Coronary artery (tissue), 2 donors: ENCODE data around the gene PHB1.

Source experiments
- DNase-seq: peaks from one replicate; pipeline ENCODE4 v3.0.0-alpha.2; 2017; ENCODE audit warnings: low spot score
- H3K27ac ChIP-seq, 2 donors: fragments of 200-600 bp; sonication (generic); one replicate each; pipeline ENCODE4 v1.5.1; 2016 to 2019
- H3K4me3 ChIP-seq: fragments of 200-600 bp; sonication (generic); 2 replicates; pipeline ENCODE4 v1.5.1; 2016; ENCODE audit warnings: mild to moderate bottlenecking, moderate library complexity
- TF ChIP-seq, protein P1 (sequence below): fragments of 200-600 bp; sonication (generic); IDR thresholded peaks from one replicate; pipeline ENCODE4 v1.5.1; 2019; ENCODE audit warnings: antibody characterized with exemption

The PHB1 gene

DNA sequence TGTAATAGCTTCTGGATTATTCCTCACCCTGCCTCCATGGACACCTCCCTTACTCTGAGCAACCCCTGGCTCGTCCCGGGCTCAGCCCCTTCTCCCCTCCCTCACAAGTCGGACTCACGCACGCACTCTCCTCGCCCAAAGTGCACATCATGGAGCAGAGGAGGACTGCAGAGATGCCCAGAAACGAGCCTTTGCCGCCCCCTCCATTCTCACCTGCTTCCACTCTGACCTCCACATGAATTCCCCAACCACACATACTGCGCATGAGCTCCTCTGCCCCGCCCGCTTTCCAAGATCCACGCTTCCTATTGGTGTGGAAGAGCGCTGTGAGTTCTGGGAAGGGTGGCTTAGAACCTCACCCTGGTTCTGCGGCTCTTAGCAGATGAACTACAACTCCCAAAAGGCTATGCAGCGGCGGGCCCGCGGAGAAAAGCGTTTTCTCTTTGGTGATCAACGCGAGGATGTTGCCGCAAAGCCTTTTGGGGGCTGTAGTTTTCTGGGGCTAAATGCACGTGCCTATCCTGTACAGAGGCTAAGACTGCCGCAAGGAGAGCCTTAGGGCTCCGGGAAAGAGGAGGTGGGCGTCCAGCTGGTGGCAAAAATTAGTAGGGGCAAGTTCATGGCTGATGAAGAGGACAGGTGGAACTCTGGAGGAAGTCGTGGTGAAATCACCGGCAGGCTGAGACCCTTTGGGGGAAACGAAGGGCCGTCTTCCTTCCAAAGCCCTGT is at the start of gene PHB1:
Gene PHB1, minus strand, starts transcription at position 261 of the 729 bp plus-strand sequence. CDS start 1,618 bp downstream, outside the sequence.
- TF ChIP-seq, protein P1, sequence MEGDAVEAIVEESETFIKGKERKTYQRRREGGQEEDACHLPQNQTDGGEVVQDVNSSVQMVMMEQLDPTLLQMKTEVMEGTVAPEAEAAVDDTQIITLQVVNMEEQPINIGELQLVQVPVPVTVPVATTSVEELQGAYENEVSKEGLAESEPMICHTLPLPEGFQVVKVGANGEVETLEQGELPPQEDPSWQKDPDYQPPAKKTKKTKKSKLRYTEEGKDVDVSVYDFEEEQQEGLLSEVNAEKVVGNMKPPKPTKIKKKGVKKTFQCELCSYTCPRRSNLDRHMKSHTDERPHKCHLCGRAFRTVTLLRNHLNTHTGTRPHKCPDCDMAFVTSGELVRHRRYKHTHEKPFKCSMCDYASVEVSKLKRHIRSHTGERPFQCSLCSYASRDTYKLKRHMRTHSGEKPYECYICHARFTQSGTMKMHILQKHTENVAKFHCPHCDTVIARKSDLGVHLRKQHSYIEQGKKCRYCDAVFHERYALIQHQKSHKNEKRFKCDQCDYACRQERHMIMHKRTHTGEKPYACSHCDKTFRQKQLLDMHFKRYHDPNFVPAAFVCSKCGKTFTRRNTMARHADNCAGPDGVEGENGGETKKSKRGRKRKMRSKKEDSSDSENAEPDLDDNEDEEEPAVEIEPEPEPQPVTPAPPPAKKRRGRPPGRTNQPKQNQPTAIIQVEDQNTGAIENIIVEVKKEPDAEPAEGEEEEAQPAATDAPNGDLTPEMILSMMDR = no peak
- peak within 1 kb of the TSS in 1 of 2 donors; percentile 36 for H3K27ac ChIP-seq
- H3K4me3 ChIP-seq = peak within 1 kb of the TSS; percentile 82
- peak; percentile 97 for DNase-seq

DNA sequence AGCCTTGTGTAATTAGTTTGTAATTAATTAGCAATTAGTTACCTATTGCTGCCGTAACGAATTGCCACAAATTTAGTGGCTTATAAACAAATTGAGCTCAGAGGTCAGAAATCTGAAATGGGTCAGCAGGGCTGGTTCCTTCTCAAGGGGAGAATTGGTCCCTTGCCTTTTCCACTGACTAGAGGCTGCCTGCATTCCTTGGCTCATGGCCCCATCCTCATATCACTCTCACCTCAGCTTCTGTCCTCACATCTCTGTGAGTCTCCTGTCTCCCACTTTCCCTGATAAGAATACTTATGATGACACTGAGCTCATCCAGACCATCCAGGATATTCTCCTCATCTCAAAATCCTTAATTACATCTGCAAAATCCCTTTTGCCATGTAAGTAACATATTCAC is 49.4 kb upstream of the PHB1 start:
- Histone ChIP-seq H3K4me3 (no peak overlapping the region), H3K27ac (no peak overlapping the region)
- DNase-seq = no peak
- TF ChIP-seq, protein P1 = no peak

DNA sequence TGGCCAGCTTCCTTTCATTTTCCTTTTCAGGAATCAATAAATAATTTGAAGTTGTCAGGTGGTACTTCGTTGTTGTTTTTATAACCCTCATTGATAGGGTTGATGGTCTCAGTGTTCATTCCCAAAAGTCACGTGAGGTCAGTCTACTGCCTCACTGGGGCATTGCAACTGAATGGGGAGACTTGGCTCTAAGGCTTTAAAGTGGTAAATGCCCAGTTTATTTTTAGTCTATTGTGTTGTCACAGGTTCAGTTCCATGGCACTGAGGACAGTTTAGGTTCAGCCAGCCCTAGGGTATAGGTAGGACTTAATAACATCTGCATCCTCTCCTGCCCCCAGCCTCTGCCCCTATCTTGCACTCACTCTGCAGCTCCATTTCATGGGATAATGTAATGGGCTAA is 46.9 kb upstream of the PHB1 start:
- DNase-seq = no peak
- H3K27ac ChIP-seq = no peak overlapping the region
- TF ChIP-seq, protein P1 = no peak
- no peak overlapping the region for H3K4me3 ChIP-seq

DNA sequence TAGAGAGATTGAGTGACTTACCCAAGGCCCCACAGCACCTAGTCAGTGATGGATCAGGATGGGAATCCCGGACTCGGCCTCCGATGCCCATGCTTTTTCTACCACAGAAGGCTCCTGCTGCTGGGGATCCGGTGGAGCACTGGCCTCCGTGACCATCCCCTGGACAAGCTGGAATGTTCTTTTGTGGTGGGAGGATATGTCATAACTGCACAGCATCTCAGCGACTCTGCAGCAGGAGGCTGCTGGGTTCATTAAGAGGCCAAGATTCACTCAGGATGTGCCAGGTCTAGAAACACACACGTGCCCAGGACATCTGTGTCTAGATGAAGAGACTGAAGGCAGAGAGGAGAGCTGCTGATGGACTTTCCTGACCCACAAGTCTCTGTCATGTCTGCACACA is 45.7 kb upstream of the PHB1 start:
- no peak for DNase-seq
- TF ChIP-seq, protein P1 = no peak
- Histone ChIP-seq H3K27ac (no peak overlapping the region), H3K4me3 (no peak overlapping the region)

DNA sequence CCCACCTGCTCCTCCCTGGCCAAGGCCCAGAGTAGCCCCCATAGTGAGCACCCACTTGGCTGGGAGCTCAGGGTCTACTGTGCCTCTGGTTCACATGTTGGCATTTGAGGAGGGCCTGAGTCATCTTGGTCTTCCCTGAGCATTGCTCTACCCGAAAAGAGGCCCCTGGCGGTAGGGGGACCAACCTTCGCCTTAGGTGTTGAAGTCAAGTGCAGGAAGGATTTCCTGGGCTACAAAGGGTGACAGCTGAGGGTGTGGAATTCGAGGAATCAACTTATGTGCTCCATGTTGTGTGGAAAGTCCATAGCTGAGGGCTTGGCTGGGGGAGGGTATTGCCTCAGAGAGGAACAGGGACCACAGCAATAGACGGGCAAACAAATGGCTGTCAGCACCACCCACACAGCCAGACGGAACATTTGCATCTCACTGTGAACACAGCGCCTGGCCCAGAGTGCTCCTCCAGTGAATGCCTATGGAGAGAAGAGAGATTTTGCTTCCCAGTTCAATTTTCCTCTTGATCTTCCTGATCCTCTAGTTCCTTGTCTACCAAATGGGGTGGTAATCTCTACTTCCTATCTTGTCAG is 44.8 kb upstream of the PHB1 start:
- Histone ChIP-seq H3K27ac (no peak overlapping the region), H3K4me3 (no peak overlapping the region)
- no peak for DNase-seq
- TF ChIP-seq, protein P1 = no peak

DNA sequence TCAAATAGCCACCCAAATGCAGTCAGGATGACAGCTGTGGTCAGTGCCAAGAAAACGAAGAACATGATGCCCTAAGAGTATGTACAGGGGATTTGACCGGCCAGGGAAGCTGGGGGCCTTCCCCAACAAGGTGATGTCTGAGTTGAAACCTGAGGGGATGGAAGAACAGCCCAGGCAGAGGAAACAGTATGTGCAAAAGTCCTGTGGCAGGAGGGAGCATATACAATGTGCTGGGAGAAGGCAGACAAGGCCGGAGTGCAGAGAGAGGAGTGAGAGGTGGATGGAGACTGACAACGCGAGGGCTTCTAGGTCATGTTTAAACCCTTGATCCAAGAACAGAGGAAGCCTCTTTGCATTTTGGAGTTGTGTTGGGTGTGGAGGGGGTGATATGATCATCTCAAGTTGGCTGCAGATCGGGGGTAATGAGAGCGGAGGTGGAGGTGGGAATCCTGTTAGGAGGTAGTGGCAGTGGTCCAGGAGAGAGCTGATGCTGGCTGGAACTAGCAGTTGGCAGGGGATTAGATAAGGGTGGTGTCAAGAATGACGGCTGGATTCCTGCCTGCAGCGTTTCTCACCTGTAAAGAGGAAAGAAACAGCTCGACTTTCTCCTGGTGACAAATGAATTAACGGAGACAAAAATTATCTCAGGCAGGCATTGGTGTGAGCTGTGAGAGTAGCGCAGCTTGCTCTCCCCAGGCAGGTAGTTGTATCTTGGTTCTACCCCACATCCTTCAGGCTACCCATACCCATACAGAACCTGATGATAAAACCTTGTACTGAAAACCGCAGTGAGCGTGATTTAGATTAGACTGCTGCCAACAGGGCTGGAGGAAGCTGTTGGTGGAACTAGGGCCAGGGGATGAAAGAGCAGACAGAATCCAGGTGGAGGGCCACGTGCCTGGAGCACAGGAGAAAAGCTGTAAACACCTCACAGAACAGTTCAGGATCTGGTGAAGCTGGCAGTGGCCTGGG is 43.2 kb upstream of the PHB1 start:
- TF ChIP-seq, protein P1 = no peak
- Histone ChIP-seq H3K27ac (no peak overlapping the region), H3K4me3 (no peak overlapping the region)
- DNase-seq = no peak
